Measurements from ENCODE around the gene AK8. TPM values are rescaled to one million over a fixed set of nuclear protein-coding genes. Genes with fewer than 3 reads are reported as not detected.
"Not testable (repeated sequence)": the region's sequence is repeated elsewhere in the genome, so short reads cannot be mapped to it uniquely, and the experiment has no call there.

AK8 gene
- total RNA-seq, 2 experiments from 2014 or later = 0.11 TPM; not detected in 1

GRCh38 chr9:132787748-132788159 lies 90.3 kb downstream of the AK8 start:
- POLR2A ChIA-PET = no interaction called here
- CTCF ChIA-PET = no interaction called here

- ChIA-PET CTCF (no interaction called here), POLR2A (interaction anchor here (0.8 kb wide), 1 partner anchor 14 kb away, joined by 7 read pairs; no protein-coding TSS in a partner anchor)
Observed at GRCh38 chr9:132784286-132784830, 93.7 kb downstream of the AK8 start.

- CTCF ChIA-PET = no interaction called here
- POLR2A ChIA-PET = no interaction called here
Observed at GRCh38 chr9:132783006-132783405, 95.1 kb downstream of the AK8 start.

DNA sequence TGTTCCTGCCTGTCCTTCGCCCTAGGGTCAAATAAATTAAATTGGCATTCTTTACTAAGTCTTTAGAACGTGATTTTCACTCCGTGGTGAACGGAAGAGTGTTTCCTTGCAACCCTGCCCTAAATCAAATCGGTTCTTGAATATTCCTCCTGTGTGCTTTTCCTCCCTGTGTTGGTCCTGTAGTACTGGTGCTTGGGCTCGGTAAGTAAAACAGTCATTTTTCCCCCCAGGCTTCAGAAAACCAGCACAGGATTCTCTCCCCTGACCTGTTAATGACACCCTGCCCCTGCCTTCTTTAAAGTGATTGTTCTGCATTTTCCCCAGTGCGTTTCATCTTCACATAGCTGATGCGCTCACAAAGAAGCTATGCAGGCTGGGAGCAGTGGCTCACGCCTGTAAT lies 96.0 kb downstream of the AK8 start:
- CTCF ChIA-PET = no interaction called here

DNA sequence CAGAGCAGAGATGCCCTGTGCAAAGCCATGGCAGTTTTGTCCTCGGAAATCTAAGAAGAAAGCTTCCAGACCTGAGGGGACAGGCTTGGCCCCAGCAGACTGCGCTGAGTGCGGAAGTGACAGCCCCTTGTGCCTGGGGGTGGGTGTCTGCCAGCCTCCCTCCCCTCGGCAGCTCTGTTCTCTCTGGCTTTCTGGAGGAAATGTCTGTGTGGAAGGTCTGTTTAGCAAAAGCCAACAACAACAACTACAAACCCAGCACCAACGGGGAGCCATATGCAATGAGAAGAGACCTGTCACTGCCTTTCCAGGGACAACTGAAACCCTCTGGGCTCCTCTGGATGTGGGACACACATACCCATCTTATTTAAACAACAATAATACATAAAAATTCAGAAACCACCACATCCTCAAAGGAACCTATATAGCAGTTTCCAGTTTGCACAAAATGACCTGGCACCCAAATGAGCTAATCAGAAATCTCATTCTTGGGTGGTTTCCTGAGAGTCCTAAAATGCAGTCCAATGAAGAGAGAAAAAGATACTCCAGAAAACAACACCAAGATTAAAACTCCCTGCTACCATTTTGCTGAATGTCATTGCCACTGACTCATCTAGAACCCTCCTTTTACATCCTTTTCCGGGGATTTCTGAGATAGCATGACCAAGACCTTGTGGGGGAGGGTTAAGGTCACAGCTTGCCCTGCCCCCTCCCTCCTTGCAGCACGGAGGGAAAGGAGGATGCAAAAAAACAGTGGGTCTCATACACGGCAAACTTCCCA lies 97.7 kb downstream of the AK8 start:
- CTCF ChIA-PET = no interaction called here
- POLR2A ChIA-PET = no interaction called here

More for the DNA sequence above, 96.0 kb downstream of the AK8 start:
- POLR2A ChIA-PET = no interaction called here

DNA sequence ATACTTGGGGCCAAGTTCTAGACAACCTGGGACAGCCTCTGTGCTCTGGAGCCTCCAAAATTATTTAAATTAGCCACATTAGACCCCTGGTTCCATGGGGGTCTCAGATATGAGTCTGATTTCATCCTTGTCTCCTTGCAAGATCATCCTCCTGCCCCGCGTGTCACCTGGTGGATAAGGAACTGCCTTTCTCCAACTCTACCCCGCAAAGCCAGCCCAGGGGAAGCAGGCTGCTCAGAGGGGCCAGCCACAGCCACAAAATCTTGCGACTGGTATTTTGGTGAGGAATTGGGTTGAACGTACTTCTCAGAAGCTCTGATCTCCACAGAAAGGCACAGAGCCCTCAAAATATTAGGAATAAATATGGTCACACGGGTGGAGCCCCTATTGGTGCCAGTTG lies 101.2 kb downstream of the AK8 start:
- ChIA-PET CTCF (no interaction called here), POLR2A (no interaction called here)

- ChIA-PET POLR2A (no interaction called here), CTCF (no interaction called here)
Observed at GRCh38 chr9:132776268-132776667, 101.8 kb downstream of the AK8 start.

- ChIA-PET CTCF (no interaction called here), POLR2A (no interaction called here)
Observed at GRCh38 chr9:132775720-132776119, 102.4 kb downstream of the AK8 start.

- ChIA-PET CTCF (no interaction called here), POLR2A (no interaction called here)
Observed at GRCh38 chr9:132774886-132775285, 103.2 kb downstream of the AK8 start.

- CTCF ChIA-PET = no interaction called here
- POLR2A ChIA-PET = no interaction called here
Observed at GRCh38 chr9:132773764-132774339, 104.2 kb downstream of the AK8 start.

DNA sequence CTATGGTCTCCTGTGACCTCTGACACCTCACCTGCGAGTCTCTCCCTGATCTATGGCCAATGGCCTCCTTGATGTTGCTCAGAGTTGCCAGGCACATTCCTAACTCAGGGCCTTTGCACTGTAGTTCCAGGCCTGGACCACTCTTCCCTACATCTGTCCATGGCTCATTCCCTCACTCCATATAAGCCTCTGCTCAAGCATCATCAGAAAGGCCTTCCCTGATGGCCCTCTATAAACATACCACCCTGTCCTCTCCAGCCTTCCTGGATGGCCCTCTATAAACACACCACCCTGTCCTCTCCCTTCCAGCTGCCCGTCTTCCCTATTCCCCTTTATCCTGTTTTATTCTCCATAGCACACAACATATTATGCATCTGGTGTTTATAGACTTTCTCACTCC lies 105.0 kb downstream of the AK8 start:
- POLR2A ChIA-PET = no interaction called here
- CTCF ChIA-PET = no interaction called here

DNA sequence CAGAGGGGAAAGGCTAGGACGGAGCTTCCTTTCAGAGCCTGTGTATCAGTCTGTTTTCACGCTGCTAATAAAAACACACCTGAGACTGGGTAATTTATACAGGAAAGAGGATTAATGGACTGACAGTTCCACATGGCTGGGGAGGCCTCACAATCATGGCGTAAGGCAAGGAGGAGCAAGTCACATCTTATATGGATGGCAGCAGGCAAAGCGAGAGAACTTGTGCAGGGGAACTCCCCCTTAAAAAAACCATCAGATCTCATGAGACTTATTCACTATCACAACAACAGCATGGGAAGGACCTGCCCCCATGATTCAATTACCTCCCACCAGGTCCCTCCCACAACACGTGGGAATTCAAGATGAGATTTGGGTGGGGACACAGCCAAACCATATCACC lies 106.3 kb downstream of the AK8 start:
- CTCF ChIA-PET = interaction anchor here (2.3 kb wide), 1 partner anchor 28 kb away, joined by 5 read pairs; no protein-coding TSS in a partner anchor
- POLR2A ChIA-PET = not testable (repeated sequence)

GRCh38 chr9:132770770-132771310 lies 107.2 kb downstream of the AK8 start:
- POLR2A ChIA-PET = interaction anchor here (0.6 kb wide), 1 partner anchor 13 kb away, joined by 7 read pairs; no protein-coding TSS in a partner anchor
- CTCF ChIA-PET = interaction anchor here (2.3 kb wide), 1 partner anchor 28 kb away, joined by 5 read pairs; no protein-coding TSS in a partner anchor

GRCh38 chr9:132769906-132770769 lies 107.9 kb downstream of the AK8 start:
- POLR2A ChIA-PET = interaction anchor here (0.6 to 1.0 kb wide), 3 partner anchors 14 to 116 kb away, joined by 3 to 7 read pairs (median 4); partner anchors contain the start of gene GTF3C4
- CTCF ChIA-PET = interaction anchor here (0.8 to 2.3 kb wide), 4 partner anchors 9 to 252 kb away, joined by 3 to 5 read pairs (median 3); no protein-coding TSS in a partner anchor

GRCh38 chr9:132768932-132769905 lies 108.9 kb downstream of the AK8 start:
- CTCF ChIA-PET = interaction anchor here (0.8 to 2.3 kb wide), 5 partner anchors 10 to 253 kb away, joined by 3 to 6 read pairs (median 3); partner anchors contain the start of gene DDX31
- POLR2A ChIA-PET = interaction anchor here (0.9 to 1.0 kb wide), 2 partner anchors 99 to 115 kb away, joined by 3 to 4 read pairs; partner anchors contain the start of gene GTF3C4

DNA sequence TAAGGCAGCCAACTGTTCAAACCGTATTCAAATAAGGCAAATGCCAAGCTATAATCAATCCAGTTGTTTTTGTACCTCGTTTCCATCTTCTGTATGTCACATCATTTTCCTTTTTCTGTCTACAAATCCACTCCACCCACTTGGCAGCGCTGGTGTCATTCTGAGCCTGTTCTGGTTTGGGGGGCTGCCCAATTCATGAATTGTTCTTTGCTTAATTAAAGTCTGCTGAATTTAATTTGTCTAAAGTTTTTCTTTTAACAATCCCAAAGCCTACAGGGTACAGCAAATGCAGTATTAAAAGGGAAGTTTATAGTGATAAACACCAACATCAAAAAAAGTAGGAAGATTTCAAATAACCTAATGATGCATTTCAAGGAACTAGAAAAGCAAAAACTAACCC lies 114.5 kb downstream of the AK8 start:
- ChIA-PET CTCF (no interaction called here), POLR2A (no interaction called here)

DNA sequence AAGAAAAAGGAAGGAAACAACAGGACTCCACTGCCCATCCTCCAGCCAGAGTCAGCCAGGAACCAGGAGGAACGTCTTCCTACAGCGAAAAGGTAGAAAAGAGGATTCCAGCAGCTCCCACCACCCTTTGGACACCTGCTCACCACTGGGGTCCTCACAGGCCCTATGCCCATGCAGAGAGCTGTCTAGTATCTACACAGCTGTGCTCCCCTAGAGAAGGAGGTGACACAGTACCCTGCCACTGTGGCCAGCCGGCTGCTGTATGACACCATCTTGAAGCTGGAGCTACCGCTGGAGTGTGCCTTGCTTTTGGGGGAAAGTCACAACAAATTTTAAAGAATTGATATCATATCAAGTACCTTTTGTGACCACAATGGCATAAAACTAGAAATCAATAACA lies 115.2 kb downstream of the AK8 start:
- POLR2A ChIA-PET = no interaction called here
- CTCF ChIA-PET = interaction anchor here (0.5 kb wide), 1 partner anchor 48 kb away, joined by 3 read pairs; no protein-coding TSS in a partner anchor

- ChIA-PET CTCF (interaction anchor here (0.6 kb wide), 1 partner anchor 1793 kb away, joined by 3 read pairs; no protein-coding TSS in a partner anchor), POLR2A (no interaction called here)
Observed at GRCh38 chr9:132761602-132762001, 116.5 kb downstream of the AK8 start.
